ENCODE results near the gene BHLHE23.
"Not testable (repeated sequence)": the region's sequence is repeated elsewhere in the genome, so short reads cannot be mapped to it uniquely, and the experiment has no call there.

BHLHE23 gene

DNA sequence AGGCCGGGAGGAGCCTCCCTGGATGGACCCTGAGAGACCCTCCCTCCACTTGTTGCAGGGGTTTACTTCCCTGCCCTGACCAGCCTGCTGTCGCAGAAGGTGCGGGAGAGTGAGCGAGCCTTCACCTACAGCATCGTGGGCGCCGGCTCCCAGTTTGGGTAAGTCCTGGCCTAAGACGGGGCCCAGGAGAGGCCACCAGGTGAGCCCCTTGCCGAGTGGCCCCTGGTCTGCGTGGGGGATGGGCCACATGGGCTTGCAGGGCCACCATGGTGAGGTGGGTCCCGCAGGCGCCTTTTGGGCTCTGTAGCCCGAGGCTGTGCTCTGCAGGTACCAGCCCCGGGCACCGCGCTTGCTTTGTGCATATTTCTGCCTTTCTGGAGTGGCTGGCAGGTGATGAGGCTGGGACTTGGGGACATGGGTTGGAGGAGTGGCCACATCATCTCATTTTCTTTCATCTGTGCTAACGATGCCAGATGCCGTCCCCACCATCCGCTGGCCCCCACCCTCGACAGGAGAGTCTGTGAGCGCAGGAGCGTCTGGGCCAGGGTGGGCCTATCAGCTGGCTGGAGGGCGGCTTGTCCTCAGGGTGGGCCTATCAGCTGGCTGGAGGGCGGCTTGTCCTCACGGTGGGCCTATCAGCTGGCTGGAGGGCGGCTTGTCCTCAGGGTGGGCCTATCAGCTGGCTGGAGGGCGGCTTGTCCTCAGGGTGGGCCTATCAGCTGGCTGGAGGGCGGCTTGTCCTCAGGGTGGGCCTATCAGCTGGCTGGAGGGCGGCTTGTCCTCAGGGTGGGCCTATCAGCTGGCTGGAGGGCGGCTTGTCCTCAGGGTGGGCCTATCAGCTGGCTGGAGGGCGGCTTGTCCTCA, 46.1 kb downstream of the BHLHE23 start:
- DNase-seq (ENCODE audit: low spot score): not testable (repeated sequence)

DNA sequence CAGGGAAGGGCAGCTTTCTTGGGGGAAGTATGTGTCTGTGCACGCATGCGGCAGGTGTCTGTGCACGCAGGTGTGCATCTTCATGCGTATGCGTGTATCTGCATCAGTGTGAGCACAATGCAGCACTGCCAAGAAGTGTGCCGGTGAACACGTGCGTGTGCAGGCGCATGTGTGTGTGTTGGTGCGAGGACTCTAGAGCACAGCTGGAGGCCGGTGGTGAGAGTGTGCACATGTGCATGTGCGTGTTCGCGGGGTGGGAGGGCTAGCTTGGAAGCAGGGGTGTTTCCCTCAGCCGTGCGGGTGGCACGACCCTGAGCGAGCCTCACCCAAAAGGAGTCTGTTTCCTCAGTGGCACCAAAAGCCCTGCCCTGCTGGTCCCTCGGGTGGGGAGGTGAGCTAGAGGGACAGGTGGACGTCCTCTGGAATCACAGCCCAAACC, 46.7 kb downstream of the BHLHE23 start:
- no peak for DNase-seq (ENCODE audit: low spot score)

DNA sequence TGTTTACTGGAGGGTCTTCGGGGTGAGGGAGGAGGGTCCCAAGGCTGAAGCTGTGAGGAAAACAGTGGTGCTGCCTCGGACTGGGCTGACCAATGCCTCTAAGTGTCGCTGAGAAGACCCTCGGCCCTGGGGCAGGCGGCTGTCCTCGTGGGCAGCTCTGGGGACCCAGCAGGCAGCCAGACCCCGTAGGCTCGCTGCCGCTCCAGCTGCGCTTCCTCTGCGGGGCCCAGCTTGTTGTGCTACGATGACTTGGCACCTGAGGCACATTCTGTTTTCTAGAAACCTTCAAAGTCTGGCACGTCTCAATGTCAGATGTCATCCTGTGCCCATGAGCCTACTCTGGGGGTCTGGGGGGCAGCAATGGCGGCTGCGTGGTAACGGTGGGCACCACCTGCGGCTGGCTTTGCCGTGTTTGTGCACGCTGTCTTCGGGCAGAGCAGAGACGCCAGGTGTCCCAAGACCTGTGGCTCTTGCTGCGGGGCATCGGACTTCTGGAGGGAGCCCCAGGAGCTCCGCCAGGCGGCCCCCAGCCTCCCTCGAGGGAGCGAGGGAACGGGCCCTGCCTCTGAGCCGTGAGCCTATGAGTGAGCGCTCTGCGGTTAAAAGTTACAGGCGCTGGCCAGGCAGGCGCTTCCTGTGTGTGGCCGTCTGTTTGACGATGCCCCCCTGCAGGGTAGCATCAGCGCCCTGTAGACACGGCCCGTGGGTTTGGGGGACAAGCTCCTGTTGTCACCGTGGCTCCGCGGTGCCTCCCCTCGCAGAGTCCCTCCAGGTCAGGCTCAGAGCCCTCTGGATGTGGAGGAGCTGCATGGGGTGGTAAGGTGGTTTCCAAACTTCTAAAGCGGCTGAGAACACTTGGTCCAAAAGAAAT, 47.4 kb downstream of the BHLHE23 start:
- DNase-seq (ENCODE audit: low spot score): no peak

DNA sequence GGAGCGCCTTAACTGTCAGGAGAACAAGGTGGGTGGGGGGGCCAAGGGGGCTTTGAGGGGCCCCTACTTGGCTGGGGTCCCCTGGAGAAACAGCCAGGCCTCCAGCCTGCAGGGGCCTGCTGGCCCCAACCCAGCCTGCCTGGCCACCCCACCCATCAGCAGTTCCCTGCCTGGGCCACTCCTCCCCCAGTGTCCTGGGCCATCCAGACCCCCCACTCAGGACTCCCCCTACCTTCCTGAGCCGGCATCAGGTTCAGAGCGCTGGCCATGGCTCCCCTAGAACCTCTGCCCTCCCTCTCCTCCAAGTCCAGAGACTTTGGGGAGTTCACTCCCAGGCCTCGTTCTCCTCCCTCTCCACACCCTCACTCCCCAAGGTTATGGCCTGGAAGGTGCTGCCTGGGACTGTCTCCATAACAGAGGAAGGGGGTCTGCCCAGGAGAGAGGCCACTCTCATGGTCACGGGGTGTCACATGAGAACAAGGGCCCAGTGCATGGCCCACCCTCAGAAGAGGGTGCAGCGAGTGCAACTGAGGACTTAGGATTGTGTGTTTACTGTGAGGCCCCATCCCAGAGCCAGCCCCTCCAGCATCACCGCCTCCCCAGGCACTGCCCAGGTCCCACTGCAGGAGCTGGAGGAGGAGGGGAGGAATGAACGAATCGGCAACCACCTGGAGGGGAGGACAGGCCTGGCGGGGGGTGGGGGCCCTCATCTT, 48.2 kb downstream of the BHLHE23 start:
- DNase-seq (ENCODE audit: low spot score): no peak

DNA sequence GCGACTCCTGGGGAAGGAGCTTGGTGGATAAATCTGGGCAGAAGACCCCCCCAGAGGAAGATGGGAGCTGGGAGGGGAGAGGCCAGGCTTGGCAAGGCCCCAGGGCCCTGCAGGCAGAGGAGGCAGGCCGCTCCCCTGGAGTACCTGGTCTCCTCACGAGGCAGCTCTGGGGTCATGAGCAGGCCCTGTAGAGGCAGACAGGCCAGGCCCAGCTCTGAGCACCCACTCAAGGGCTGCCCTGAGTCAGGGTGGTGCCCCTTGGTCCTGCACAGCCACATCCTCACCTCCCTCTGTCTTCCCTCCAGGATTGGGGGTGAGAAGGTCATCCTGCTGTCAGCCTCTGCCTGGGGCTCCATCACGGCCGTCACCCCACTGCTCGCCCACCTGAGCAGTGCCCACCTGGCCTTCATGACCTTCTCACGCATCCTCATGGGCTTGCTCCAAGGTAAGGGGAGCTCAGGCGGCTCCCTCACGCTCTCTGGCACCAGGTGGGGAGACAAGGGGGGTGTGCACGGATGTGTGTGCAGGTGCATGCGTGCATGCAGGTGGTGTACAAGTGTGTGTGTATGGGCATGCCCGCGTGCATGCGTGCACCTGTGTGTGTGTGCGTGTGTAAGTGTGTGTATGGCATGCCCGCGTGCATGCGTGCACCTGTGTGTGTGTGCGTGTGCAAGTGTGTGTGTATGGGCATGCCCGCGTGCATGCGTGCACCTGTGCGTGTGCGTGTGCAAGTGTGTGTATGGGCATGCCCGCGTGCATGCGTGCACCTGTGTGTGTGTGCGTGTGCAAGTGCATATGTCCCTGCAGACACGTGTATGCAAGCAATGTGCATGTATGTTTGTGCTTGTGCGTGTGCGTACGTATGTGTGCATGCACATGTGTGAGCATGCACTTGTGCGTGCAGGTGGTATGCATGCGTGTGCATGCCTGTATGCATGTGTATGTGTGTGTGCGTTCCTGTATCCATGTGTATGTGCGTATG, 49.3 kb downstream of the BHLHE23 start:
- no peak for DNase-seq (ENCODE audit: low spot score)

DNA sequence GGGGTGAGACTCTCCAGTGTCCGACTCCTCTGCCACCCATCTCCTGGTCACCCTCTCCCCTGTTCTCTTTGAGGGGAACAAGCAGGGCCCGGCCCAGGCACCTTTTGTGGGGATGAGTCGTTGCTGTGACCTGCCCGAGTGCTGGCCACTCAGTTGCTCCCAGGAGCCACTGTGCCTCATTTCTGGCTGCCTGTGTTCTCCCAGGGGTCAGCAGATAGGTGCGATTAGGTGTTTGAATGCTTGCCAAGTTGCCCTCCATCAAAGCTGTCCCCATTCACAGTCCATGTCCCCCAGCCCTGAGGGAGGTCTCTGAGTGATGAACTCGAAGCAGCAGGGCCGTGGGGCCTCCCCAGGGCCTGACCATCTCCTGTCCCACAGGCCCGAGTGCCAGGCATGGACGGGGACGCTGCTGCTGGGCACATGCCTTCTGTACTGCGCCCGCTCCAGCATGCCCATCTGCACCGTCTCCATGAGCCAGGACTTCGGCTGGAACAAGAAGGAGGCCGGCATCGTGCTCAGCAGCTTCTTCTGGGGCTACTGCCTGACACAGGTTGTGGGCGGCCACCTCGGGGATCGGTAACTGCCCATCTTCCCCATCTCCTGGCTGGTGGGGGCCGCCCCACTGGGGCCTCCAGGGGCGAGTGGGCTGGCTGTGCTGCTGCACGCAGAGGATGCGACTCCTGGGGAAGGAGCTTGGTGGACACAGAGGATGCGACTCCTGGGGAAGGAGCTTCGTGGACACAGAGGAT, 50.2 kb downstream of the BHLHE23 start:
- DNase-seq (ENCODE audit: low spot score): no peak

Measured in GM03348 (cell line).